ENCODE measurements around the gene SCLY.
"Not testable (repeated sequence)": the region's sequence is repeated elsewhere in the genome, so short reads cannot be mapped to it uniquely, and the experiment has no call there.

SCLY gene

GRCh38 chr2:238113611-238114010 lies 52.8 kb downstream of the SCLY start:
- no peak for DNase-seq (ENCODE audit: low read depth, low spot score)

DNA sequence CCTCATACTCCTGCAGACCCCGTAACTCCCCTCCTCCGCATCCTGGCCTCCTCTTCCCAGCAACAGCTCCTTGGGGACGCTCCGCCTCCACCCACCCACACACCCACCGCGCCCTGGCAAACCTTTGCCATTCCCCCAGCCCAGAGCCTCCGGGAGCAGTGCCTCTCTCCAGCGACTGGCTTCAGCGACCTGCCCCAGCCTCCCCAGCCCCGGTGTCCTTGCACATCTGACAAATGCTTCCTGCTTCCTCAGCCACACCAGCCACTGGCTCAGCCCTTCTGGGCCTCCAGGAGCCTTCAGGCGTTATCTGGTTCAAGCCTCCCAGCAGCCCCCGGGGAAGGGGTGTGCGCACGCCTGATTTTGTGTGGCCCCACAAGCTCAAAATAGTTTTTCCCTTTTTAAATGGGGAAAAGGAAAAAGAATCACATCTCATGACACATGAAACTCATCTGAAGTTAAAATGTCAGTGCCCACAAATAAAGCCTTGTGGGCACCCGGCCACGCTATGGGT lies 53.6 kb downstream of the SCLY start:
- DNase-seq (ENCODE audit: low read depth, low spot score): no peak

DNA sequence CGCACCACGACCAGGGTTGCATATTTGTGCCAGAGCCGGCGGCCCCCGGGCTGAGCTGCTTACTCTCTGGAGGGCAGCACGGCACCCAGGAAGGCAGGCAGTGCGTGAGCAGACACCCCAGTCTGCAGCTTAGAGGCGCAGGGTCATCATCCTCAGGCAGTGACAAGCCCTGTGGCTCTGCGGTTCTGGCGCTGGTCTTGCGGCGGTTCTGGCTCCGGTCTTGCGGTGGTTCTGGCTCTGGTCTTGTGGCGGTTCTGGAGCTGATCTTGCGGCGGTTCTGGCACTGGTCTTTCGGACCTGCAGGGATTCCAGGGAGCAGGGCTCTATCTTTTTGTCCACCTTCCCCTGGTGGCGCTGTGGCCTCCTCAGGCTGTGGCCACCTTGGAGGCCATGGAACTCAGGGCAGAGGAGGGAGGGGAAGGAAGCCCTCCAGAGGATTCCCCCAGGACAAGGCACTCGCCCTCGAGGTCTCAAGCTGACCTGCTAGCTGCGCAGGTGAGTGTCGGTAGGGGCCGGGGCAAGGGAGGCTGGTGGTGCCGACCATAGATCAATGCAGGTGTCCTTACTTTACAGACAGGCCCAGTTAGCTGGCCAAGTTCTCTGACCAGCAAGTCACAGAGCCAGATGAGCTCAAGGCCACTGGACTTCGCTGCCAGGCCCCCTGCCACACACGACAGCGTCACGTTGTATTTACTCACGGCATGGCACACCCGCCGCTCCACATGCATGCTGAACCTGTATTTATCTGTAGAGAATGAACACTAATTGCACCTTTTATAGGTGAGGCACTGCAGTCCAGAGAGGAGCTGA lies 54.3 kb downstream of the SCLY start:
- DNase-seq (ENCODE audit: low read depth, low spot score): no peak

DNA sequence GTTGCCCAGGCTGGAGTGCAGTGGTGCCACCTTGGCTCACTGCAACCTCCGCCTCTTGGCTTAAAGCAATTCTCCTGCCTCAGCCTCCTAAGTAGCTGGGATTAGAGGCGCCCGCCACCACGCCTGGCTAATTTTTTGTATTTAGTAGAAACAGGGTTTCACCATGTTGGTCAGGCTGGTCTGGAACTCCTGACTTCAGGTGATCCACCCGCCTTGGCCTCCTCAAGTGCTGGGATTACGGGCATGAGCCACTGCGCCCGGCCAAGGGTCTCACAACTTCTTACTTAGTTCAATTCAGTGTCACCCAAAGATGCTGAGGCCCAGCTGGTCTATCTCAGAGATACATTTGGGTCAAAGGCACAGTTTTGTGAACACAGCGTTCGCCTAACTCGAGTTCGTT lies 54.9 kb downstream of the SCLY start:
- not testable (repeated sequence) for DNase-seq (ENCODE audit: low read depth, low spot score)

DNA sequence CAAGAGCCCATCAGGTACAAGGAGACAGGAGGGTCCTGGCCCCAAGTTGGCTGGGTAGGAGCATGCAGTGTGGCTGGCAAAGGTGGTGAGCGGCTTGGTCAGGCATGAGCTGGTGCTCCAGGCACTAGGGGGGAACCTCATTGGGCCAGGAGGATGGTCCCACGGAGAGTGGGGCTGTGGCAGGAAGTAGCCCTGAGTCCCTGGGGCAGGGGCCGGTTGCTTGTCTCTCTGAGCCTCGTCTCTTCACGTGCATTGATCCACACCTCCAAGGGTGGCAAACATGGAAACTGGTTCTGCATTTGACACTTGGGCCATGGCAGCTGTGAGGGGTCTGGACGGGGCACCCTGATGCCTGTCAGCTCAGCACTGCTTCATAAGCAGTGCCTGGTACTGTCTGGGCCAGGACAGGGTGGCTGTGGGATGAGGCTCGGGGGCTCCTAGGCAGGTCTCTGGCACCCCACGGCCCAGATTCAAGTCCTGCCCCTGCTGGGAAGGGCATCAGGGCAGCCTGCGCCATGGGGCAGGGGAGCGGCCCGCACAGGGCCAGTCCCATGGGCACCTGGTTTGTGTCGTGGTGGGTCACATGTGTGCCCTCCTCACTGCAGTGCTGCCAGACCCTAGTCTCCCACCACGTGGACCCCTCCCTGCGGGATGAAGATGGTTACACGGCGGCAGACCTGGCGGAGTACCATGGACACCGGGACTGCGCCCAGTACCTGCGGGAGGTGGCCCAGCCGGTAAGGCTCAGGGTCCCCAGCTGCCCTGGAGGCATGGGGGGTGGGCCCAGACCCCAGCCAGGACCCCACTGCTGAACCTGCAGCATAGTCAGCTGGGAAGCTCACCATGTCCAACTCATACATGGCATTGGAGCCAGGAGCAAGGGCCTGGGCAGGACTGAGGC lies 55.7 kb downstream of the SCLY start:
- DNase-seq (ENCODE audit: low read depth, low spot score): no peak

GRCh38 chr2:238117199-238118154 lies 56.7 kb downstream of the SCLY start:
- no peak for DNase-seq (ENCODE audit: low read depth, low spot score)

DNA sequence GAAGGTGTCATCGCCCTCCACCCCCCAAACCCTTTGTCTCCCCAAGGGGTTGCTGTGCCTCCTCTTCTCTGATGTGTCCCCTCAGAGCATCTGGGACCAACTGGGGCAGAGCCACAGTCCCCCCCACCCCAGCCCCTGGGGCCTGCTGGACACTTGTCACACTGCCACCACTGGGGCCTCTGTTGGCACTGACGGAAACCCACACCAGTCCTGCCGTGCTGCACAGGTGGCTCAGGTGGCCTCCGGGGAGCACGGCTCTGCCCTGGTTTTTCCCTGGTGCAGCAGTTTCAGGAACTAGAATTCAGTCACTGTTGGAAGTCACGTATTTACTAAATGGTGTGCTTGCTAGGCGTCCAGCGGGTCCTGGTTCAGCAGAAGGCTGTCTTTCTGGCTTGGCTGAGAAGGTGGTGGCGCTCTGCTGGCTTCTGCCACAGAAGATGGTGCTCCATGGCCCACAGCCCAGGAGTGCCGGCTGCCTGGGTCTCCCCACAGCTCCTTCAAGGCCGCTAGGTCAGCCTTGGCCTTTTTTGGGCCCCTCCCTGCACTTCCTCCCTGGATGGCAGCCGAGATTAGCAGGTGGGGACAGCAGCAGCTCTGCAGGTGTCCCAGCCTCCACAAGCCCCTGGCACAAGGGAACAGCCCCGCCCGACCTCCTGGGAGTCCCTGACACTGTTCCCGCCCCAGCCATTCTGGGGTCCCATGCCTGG lies 59.1 kb downstream of the SCLY start:
- no peak for DNase-seq (ENCODE audit: low read depth, low spot score)

DNA sequence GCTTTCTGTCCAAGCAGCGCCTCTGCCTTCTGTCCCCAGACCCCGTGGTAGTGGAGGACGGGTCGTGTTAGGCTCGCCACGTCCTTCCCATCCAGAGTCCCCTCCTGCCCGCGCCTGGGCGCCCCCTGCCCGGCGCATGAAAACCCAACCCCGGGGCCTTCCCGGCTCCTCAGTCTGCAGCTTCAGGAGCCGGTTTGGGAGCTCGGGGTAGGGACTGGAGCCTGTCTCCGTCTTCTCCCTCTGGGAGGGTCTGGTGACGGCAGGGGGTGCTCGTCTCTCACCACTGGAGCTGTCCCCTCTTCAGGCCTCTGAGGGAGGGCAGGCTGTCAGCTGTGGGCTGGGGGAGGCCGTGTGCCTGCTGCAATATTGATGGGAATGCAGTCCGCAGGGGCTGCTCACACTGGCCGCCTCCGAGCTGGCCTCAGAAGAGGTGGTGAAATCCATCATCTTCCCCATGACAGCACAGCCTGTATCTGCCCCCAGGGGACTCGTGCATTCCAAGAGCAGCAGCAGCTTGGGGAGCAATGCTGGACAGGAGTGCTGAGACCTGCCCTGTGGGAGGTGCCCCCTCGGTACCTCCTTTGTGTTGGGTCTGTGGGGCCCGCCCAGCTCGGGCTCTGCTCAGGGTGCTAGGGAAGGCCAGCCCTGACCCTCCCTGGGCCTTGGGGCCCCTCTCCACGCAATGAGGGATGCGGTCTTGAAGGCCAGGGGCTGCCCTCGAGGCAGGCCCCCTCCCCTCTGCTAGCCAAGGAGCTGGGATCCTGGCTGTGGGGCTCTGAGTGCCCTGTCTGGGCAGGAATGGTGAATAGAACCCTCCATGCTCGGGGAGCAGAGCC lies 59.9 kb downstream of the SCLY start:
- DNase-seq (ENCODE audit: low read depth, low spot score): no peak

GRCh38 chr2:238121511-238122286 lies 60.9 kb downstream of the SCLY start:
- no peak for DNase-seq (ENCODE audit: low read depth, low spot score)

GRCh38 chr2:238122287-238123217 lies 61.8 kb downstream of the SCLY start:
- no peak for DNase-seq (ENCODE audit: low read depth, low spot score)

- DNase-seq (ENCODE audit: low read depth, low spot score): no peak
Measured at GRCh38 chr2:238123218-238123971, 62.6 kb downstream of the SCLY start.

GRCh38 chr2:238123991-238124470 lies 63.2 kb downstream of the SCLY start:
- no peak for DNase-seq (ENCODE audit: low read depth, low spot score)

GRCh38 chr2:238124488-238125126 lies 63.8 kb downstream of the SCLY start:
- DNase-seq (ENCODE audit: low read depth, low spot score): no peak

- no peak for DNase-seq (ENCODE audit: low read depth, low spot score)
Measured at GRCh38 chr2:238125127-238125885, 64.5 kb downstream of the SCLY start.

DNA sequence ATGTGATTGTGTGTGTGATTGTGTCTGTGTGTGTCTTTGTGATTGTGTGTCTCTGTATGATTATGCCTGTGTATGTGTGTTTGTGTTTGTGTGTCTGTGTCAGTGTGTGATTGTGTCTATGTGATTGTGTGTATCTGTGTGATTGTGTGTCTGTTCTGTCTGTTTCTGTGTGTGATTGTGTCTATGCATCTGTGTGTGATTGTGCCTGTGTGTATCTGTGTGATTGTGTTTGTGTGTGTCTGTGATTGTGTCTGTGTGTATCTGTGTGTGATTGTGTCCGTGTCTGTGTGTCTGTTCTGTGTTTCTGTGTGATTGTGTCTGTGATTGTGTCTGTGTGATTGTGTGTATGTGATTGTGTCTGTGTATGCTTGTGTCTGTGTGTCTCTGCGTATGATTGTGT lies 65.5 kb downstream of the SCLY start:
- DNase-seq (ENCODE audit: low read depth, low spot score): no peak

DNA sequence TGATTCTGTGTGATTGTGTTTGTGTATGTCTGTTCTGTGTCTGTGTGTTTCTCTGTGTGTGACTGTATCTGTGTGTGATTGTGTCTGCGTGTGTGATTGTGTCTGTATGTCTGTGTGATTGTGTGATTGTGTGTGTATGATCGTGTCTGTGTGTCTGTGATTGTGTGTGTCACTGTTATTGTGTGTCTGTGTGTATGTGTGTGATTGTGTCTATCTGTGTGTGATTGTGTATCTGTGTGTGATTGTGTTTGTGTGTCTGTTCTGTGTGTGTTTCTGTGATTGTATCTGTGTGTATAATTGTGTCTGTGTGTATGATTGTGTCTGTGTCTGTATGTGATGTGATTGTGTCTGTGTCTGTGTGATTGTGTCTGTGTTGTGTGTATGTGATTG lies 66.0 kb downstream of the SCLY start:
- DNase-seq (ENCODE audit: low read depth, low spot score): no peak
